ENCODE data around the gene CTNS. TPM values are rescaled to one million over a fixed set of nuclear protein-coding genes. Genes with fewer than 3 reads are reported as not detected.

Gene CTNS
- polyA plus RNA-seq, result 3.0 TPM in 1 of 2 replicates, not detected in the other

GRCh38 chr17:3636154-3636907, at the start of gene CTNS, which contains the start of gene SHPK:
Gene CTNS, plus strand, starts transcription at chr17:3636760. Its CDS starts 3,447 bp downstream, at chr17:3640207.
Gene SHPK, minus strand, starts transcription at chr17:3636250. Its CDS starts 31 bp downstream, at chr17:3636219.

GRCh38 chr17:3668279-3669084, 31.9 kb downstream of the CTNS start, which contains the start of the genes EMC6 and TAX1BP3:
Gene EMC6, plus strand, starts transcription at chr17:3668812. Its CDS starts 335 bp downstream, at chr17:3669147.
Gene TAX1BP3, minus strand, starts transcription at chr17:3668578. Its CDS starts 52 bp downstream, at chr17:3668526.

GRCh38 chr17:3695723-3696411, 59.3 kb downstream of the CTNS start, which contains the start of gene P2RX5:
Gene P2RX5, minus strand, starts transcription at chr17:3696155. Its CDS starts 150 bp downstream, at chr17:3696005.

Other genes with a start within 250 kb of the CTNS start
- not detected in 2 replicates for gene OR1E1, start 238.3 kb upstream of the CTNS start, polyA plus RNA-seq
- not detected in 2 replicates for gene OR3A3, start 225.4 kb upstream of the CTNS start, polyA plus RNA-seq
- not detected in 2 replicates for gene OR1E2, start 202.9 kb upstream of the CTNS start, polyA plus RNA-seq
- gene SPATA22, start 164.9 kb upstream of the CTNS start, polyA plus RNA-seq, result not detected in 2 replicates
- 4.4 and 9.6 TPM in 2 replicates for gene ASPA, start 160.8 kb upstream of the CTNS start, polyA plus RNA-seq
- 0.07 and 0.59 TPM in 2 replicates for gene TRPV3, start 78.9 kb upstream of the CTNS start, polyA plus RNA-seq
- gene TRPV1, start 27.3 kb upstream of the CTNS start, polyA plus RNA-seq, result 0.39 and 0.71 TPM in 2 replicates
- 0.98 and 1.1 TPM in 2 replicates for gene SHPK, start 510 bp upstream of the CTNS start, polyA plus RNA-seq
- gene TAX1BP3, start 31.8 kb downstream of the CTNS start, polyA plus RNA-seq, result 1.3 and 6.0 TPM in 2 replicates
- gene EMC6, start 32.1 kb downstream of the CTNS start, polyA plus RNA-seq, result 34.0 and 53.0 TPM in 2 replicates
- gene P2RX5, start 59.4 kb downstream of the CTNS start, polyA plus RNA-seq, result 36.8 and 43.3 TPM in 2 replicates
- gene HASPIN, start 87.1 kb downstream of the CTNS start, polyA plus RNA-seq, result not detected in 2 replicates
- gene ITGAE, start 164.4 kb downstream of the CTNS start, polyA plus RNA-seq, result 315 and 374 TPM in 2 replicates
- 6.3 and 8.6 TPM in 2 replicates for gene NCBP3, start 209.5 kb downstream of the CTNS start, polyA plus RNA-seq

Measured in Purkinje cell (primary cell).